Upper lobe of left lung (tissue), 6 donors: Measurements from ENCODE around the gene KIF18A. TPM values are rescaled to one million over a fixed set of nuclear protein-coding genes. Genes with fewer than 3 reads are reported as not detected.

ENCODE experiments used
- ATAC-seq, 2 donors: fragments of 200-7000 bp; cut with Tn5 transposase; one replicate each; pipeline ENCODE4 v1.9.1; 2022; ENCODE audit warnings: mild to moderate bottlenecking in 2 of 2, moderate library complexity in 2 of 2; ENCODE audit not compliant: low FRiP score in 2 of 2
- DNase-seq, 2 donors: peaks; one replicate each; pipeline ENCODE4 v3.0.0-alpha.2; 2019 to 2020
- H3K27ac ChIP-seq, 4 donors: fragments of 200-600 bp; sonication (generic); one replicate each; pipeline ENCODE4 v1.5.1; 2016 to 2019
- H3K27me3 ChIP-seq, 4 donors: fragments of 200-600 bp; sonication (generic); one replicate each; pipeline ENCODE4 v1.5.1; 2017 to 2019
- H3K36me3 ChIP-seq, 4 donors: fragments of 200-600 bp; sonication (generic); one replicate each; pipeline ENCODE4 v1.5.1; 2016 to 2019
- H3K4me1 ChIP-seq, 4 donors: fragments of 200-600 bp; sonication (generic); one replicate each; pipeline ENCODE4 v1.5.1; 2018 to 2019
- H3K4me3 ChIP-seq, 4 donors: fragments of 200-600 bp; sonication (generic); one replicate each; pipeline ENCODE4 v1.5.1; 2017 to 2019; ENCODE audit warnings: mild to moderate bottlenecking in 2 of 4, moderate library complexity in 1 of 4
- H3K9me3 ChIP-seq, 4 donors: fragments of 200-600 bp; sonication (generic); one replicate each; pipeline ENCODE4 v1.5.1; 2018 to 2019
- EP300 ChIP-seq, 4 donors: sonication (generic); formaldehyde crosslinking; IDR thresholded peaks; one replicate each; pipeline ENCODE4 v1.5.1; 2017; ENCODE audit warnings: antibody characterized with exemption in 4 of 4, control low read depth in 2 of 4
- POLR2A ChIP-seq, 4 donors: fragments of 450-650 bp; IDR thresholded peaks; one replicate each; pipeline ENCODE4 v1.5.1; 2016 to 2017; ENCODE audit warnings: antibody characterized with exemption in 4 of 4, mild to moderate bottlenecking in 2 of 4
- POLR2AphosphoS5 ChIP-seq, 2 donors: sonication (generic); formaldehyde crosslinking; IDR thresholded peaks; one replicate each; pipeline ENCODE4 v1.5.1; 2017; ENCODE audit warnings: antibody characterized with exemption in 2 of 2
- WGBS, 2 donors: methylation state at CpG; one replicate each; pipeline ENCODE4 v1.1.5; 2017 to 2018; 5-methylcytosine and 5-hydroxymethylcytosine counted together
- total RNA-seq, 6 donors: library from RNA; depleted of rRNA in 4 of 6; stranded (reverse); fragments of >200 nt in 4 of 6; gene quantifications; one replicate each; pipeline versions ENCODE4 v1.1.0 to v1.2.1, GENCODE V29; 2016 to 2021
- TF ChIP-seq, protein P1 (sequence below), 6 experiments: fragments of 450-650 bp in 4 of 6; fragments of 200-600 bp in 2 of 6; sonication (generic) in 2 of 6; IDR thresholded peaks; one replicate each; pipeline ENCODE4 v1.5.1; 2016 to 2019; ENCODE audit warnings: antibody characterized with exemption in 6 of 6
- donor health status: DM: no; HTN: no; CAD: no; lungs with moderate emphysema.
- donor health status: DM: no; HTN: yes; CAD: no; lungs with severe emphysema.

KIF18A gene
- total RNA-seq, 6 donors from 2014 or later: 1.2 to 6.3 (median 1.7) TPM

DNA sequence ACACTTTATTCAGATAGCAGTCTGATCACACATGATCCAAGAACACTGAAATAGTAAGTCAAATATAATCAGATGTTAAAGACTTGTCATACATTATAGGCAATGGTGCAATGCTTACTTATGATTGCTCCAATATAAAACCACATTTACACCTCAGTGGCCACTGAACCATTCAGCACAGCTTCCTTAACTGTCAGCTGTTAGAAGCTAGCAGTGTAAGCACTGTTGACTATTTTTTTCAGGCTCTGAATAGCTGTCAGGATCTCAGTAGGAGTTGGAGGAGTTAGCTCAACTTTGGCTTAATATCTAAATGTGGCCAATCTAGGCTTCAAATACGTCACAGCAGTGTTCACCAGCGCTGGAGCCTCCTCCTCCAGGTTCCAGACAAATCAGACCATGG lies 36.9 kb upstream of the KIF18A start:
- H3K4me3 ChIP-seq: no peak overlapping the region
- H3K9me3 ChIP-seq: peaks cover 4 to 12% (median 10%) of the 10 kb centered on the region in 4 donors
- TF ChIP-seq, protein P1, sequence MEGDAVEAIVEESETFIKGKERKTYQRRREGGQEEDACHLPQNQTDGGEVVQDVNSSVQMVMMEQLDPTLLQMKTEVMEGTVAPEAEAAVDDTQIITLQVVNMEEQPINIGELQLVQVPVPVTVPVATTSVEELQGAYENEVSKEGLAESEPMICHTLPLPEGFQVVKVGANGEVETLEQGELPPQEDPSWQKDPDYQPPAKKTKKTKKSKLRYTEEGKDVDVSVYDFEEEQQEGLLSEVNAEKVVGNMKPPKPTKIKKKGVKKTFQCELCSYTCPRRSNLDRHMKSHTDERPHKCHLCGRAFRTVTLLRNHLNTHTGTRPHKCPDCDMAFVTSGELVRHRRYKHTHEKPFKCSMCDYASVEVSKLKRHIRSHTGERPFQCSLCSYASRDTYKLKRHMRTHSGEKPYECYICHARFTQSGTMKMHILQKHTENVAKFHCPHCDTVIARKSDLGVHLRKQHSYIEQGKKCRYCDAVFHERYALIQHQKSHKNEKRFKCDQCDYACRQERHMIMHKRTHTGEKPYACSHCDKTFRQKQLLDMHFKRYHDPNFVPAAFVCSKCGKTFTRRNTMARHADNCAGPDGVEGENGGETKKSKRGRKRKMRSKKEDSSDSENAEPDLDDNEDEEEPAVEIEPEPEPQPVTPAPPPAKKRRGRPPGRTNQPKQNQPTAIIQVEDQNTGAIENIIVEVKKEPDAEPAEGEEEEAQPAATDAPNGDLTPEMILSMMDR (IDR thresholded peaks at IDR 0.05): no peak
- TF ChIP-seq POLR2A (IDR thresholded peaks at IDR 0.05) (no peak), EP300 (IDR thresholded peaks at IDR 0.05) (no peak), POLR2AphosphoS5 (IDR thresholded peaks at IDR 0.05) (no peak)
- H3K27ac ChIP-seq: no peak overlapping the region
- 89 to 97% methylated on average over 2 of the region's 2 CpGs for WGBS, 2 donors
- ATAC-seq: no peak
- no peaks in the 10 kb centered on the region for H3K4me1 ChIP-seq
- DNase-seq: no peak
- no peaks in the 10 kb centered on the region for H3K36me3 ChIP-seq
- no peaks in the 10 kb centered on the region for H3K27me3 ChIP-seq

DNA sequence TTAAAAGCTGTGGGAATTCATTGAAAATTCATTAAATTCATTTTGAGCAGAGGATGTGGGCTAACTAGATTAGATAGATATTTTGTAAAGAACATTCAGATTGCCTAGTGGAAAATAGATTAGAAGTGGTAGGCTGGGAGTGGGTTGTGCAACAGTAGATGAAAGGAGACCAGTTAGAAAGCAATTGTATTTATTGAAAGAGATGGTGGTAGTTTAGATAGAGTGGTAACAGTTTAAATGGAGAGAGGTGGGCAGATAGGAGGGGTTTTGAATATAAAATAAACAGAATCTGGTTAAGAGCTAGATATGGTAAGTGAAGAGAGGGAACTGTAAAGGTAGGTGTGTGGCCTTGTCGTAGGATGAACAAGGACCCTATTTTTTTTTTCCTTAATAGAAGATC lies 34.8 kb upstream of the KIF18A start:
- no peaks in the 10 kb centered on the region for H3K27me3 ChIP-seq
- TF ChIP-seq EP300 (IDR thresholded peaks at IDR 0.05): no peak
- TF ChIP-seq, protein P1 (IDR thresholded peaks at IDR 0.05): no peak
- no peak for TF ChIP-seq POLR2AphosphoS5 (IDR thresholded peaks at IDR 0.05)
- TF ChIP-seq POLR2A (IDR thresholded peaks at IDR 0.05): no peak
- H3K9me3 ChIP-seq: peaks cover 4 to 22% (median 13%) of the 10 kb centered on the region in 4 donors
- H3K36me3 ChIP-seq: no peaks in the 10 kb centered on the region
- ATAC-seq: no peak
- no peak overlapping the region for H3K4me3 ChIP-seq
- no peak overlapping the region for H3K27ac ChIP-seq
- H3K4me1 ChIP-seq: no peaks in the 10 kb centered on the region
- no peak for DNase-seq
- 88 to 97% methylated on average over 1 of the region's 1 CpG for WGBS, 2 donors

DNA sequence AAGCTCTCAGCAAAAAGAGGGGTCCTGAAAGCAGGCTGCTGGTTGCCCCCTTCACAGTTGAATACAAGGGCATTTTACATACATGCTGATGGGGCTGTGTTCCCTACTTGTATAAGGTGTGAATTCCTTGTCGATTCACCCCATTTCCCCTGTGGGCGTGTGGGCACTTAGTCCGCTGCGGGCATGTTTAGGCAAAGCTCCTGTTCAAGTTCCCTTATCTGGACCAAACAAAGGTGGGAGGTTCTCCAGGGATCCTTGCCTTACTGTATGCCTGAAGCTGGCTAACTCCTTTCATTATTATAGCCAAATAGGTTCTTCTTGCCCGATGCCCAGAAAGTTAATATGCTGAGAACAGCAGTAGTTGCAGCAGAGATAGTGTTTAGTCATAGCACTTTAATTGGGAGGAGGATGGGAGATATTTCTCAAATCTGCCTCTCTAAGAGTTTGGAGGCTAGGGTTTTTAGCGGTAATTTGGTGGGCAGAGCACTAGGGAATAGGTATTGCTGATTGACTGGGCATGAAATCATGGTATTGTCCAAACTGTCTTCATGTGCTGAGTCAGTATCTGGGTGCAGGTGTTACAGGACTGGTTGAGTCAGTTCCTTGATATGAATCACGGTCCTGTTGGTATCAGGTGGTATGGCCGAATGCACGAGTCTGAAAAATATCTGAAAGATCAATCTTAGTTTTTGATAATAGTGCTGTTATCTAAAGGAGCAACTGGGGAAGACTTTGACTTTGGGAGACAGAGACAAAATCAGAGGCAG lies 32.9 kb upstream of the KIF18A start:
- WGBS, 2 donors: 94 to 96% methylated on average over 9 of the region's 9 CpGs
- Histone ChIP-seq H3K27me3 (no peaks in the 10 kb centered on the region), H3K36me3 (no peaks in the 10 kb centered on the region), H3K4me3 (no peak overlapping the region), H3K4me1 (no peaks in the 10 kb centered on the region), H3K27ac (no peak overlapping the region), H3K9me3 (peaks cover 4 to 22% (median 13%) of the 10 kb centered on the region in 4 donors)
- ATAC-seq (no peak), DNase-seq (no peak)
- no peak for TF ChIP-seq POLR2AphosphoS5 (IDR thresholded peaks at IDR 0.05)
- TF ChIP-seq EP300 (IDR thresholded peaks at IDR 0.05): no peak
- TF ChIP-seq, protein P1 (IDR thresholded peaks at IDR 0.05): no peak
- no peak for TF ChIP-seq POLR2A (IDR thresholded peaks at IDR 0.05)

DNA sequence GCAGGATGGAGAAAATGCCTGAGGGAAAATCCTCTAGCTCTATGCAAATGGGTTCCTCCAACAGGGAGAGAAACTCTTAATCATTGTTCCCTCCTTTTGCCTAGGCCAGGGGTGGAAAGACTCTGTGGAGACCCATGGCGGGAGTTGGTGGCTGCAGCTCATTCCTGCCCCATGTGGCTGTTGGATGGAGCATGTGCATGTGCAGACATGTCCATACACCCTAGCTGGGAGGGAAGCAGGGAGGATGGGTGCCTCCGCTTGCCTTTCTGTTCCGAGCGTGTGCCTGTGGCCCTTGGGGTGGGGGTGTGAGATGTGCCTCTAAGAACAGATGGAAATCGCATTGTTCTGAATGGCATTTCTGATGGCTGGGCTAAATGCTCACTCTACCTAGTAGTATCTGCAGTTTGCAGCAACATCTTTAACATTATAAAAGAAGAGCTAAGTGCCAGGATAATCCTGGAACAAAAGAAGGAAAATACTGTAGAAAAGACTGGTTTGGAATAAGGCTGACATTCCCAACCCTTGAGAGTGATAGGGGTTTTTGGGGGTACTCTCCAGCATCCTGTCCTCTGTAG lies 32.0 kb upstream of the KIF18A start:
- Histone ChIP-seq H3K4me1 (no peaks in the 10 kb centered on the region), H3K4me3 (no peak overlapping the region), H3K27ac (no peak overlapping the region), H3K9me3 (peaks cover 4 to 22% (median 13%) of the 10 kb centered on the region in 4 donors), H3K36me3 (peaks cover 0 to 3% (median 0%) of the 10 kb centered on the region in 4 donors), H3K27me3 (no peaks in the 10 kb centered on the region)
- TF ChIP-seq, protein P1 (IDR thresholded peaks at IDR 0.05): no peak
- TF ChIP-seq POLR2A (IDR thresholded peaks at IDR 0.05) (no peak), EP300 (IDR thresholded peaks at IDR 0.05) (no peak), POLR2AphosphoS5 (IDR thresholded peaks at IDR 0.05) (no peak)
- ATAC-seq (no peak), DNase-seq (no peak)
- WGBS, 2 donors: 95 to 98% methylated on average over 5 of the region's 5 CpGs
